T-helper 2 cell (primary cell): ENCODE measurements around the gene INPP5A.
"Not testable (repeated sequence)": the region's sequence is repeated elsewhere in the genome, so short reads cannot be mapped to it uniquely, and the experiment has no call there.

Experiments
- DNase-seq, 5 experiments: peaks; one replicate each; pipeline versions ENCODE4 v3.0.0 to v3.0.0-alpha.2; 2012 to 2022

INPP5A gene

GRCh38 chr10:132750936-132751335 is 213.3 kb downstream of the INPP5A start:
- no peak for DNase-seq

- DNase-seq = no peak
Observed at GRCh38 chr10:132752378-132752777, 214.8 kb downstream of the INPP5A start.

GRCh38 chr10:132752961-132753360 is 215.4 kb downstream of the INPP5A start:
- no peak for DNase-seq

- no peak for DNase-seq
Observed at GRCh38 chr10:132753596-132753995, 216.0 kb downstream of the INPP5A start.

- no peak for DNase-seq
Observed at GRCh38 chr10:132754071-132754470, 216.5 kb downstream of the INPP5A start.

- no peak for DNase-seq
Observed at GRCh38 chr10:132755166-132755711, 217.7 kb downstream of the INPP5A start.

- DNase-seq = no peak
Observed at GRCh38 chr10:132756591-132756990, 219.0 kb downstream of the INPP5A start.

GRCh38 chr10:132757171-132757570 is 219.6 kb downstream of the INPP5A start:
- no peak for DNase-seq

GRCh38 chr10:132758865-132759264 is 221.3 kb downstream of the INPP5A start:
- DNase-seq = no peak

- no peak for DNase-seq
Observed at GRCh38 chr10:132761395-132762060, 223.9 kb downstream of the INPP5A start.

GRCh38 chr10:132762267-132762666 is 224.7 kb downstream of the INPP5A start:
- DNase-seq = no peak

GRCh38 chr10:132763545-132763944 is 226.0 kb downstream of the INPP5A start:
- no peak for DNase-seq

GRCh38 chr10:132764108-132764507 is 226.5 kb downstream of the INPP5A start:
- DNase-seq = no peak

- no peak for DNase-seq
Observed at GRCh38 chr10:132765435-132765834, 227.8 kb downstream of the INPP5A start.

- no peak for DNase-seq
Observed at GRCh38 chr10:132766291-132766690, 228.7 kb downstream of the INPP5A start.

- DNase-seq = no peak
Observed at GRCh38 chr10:132768346-132769248, 231.0 kb downstream of the INPP5A start.

- DNase-seq = no peak
Observed at GRCh38 chr10:132770061-132771021, 232.8 kb downstream of the INPP5A start.

- DNase-seq = not testable (repeated sequence)
Observed at GRCh38 chr10:132772816-132773215, 235.2 kb downstream of the INPP5A start.

GRCh38 chr10:132774181-132774901 is 236.8 kb downstream of the INPP5A start:
- DNase-seq = no peak

- DNase-seq = peak in 1 of 5 experiments; percentile 15
Observed at GRCh38 chr10:132774902-132775863, 237.6 kb downstream of the INPP5A start.

- DNase-seq = no peak
Observed at GRCh38 chr10:132776186-132776585, 238.6 kb downstream of the INPP5A start.
